H1 (cell line): ENCODE measurements around the gene LYPD3. TPM values are rescaled to one million over a fixed set of nuclear protein-coding genes. Genes with fewer than 3 reads are reported as not detected.

Source experiments
- CBX8 ChIP-seq: fragments of 300-800, 300-1000 bp; sonication (generic); IDR thresholded peaks from 2 replicates; pipeline ENCODE4 v1.7.1; 2016; ENCODE audit warnings: low read depth, low read length, borderline replicate concordance
- CREB1 ChIP-seq: IDR thresholded peaks from 2 replicates; pipeline ENCODE4 v1.6.1; 2012; ENCODE audit warnings: inconsistent platforms
- CTCF ChIP-seq, 3 experiments: IDR thresholded peaks; 1 replicate in 2 of 3; 2 replicates in 1 of 3; pipeline versions ENCODE4 v1.5.1 to v1.6.1; 2011; ENCODE audit warnings: low read length in 3 of 3, mild to moderate bottlenecking in 3 of 3, inconsistent platforms in 2 of 3, low read depth in 1 of 3, moderate library complexity in 1 of 3; ENCODE audit not compliant: insufficient read depth in 1 of 3; ENCODE audit errors: control extremely low read depth in 1 of 3
- E2F6 ChIP-seq: IDR thresholded peaks from 2 replicates; pipeline ENCODE4 v1.6.1; 2012; ENCODE audit warnings: inconsistent platforms
- EZH2 ChIP-seq: fragments of 200-600 bp; sonication (generic); IDR thresholded peaks from 2 replicates; pipeline ENCODE4 v1.7.1; 2012; ENCODE audit warnings: low read depth, mild to moderate bottlenecking, moderate library complexity, low read length, inconsistent platforms; ENCODE audit not compliant: severe bottlenecking
- JUN ChIP-seq: IDR thresholded peaks from 2 replicates; pipeline ENCODE4 v1.6.1; 2011; ENCODE audit warnings: low read depth, mild to moderate bottlenecking, improper control_type of control experiment, low read length
- NRF1 ChIP-seq: IDR thresholded peaks from 2 replicates; pipeline ENCODE4 v1.6.1; 2011; ENCODE audit warnings: mild to moderate bottlenecking, low read depth, low read length, improper control_type of control experiment
- POLR2A ChIP-seq, 2 experiments: IDR thresholded peaks; 1 replicate in 1 of 2; 2 replicates in 1 of 2; pipeline ENCODE4 v1.6.1; 2011; ENCODE audit warnings: low read depth in 2 of 2, low read length in 2 of 2, mild to moderate bottlenecking in 2 of 2; ENCODE audit errors: control extremely low read depth in 1 of 2
- SAP30 ChIP-seq: fragments of 300-600 bp; sonication (generic); IDR thresholded peaks from 2 replicates; pipeline ENCODE4 v1.7.1; 2012; ENCODE audit warnings: low read length, moderate library complexity, mild to moderate bottlenecking, inconsistent platforms; ENCODE audit not compliant: insufficient read depth, insufficient replicate concordance
- SIX5 ChIP-seq: IDR thresholded peaks from 2 replicates; pipeline ENCODE4 v1.6.1; 2011; ENCODE audit warnings: mild to moderate bottlenecking, low read depth, low read length
- polyA plus RNA-seq, 7 experiments: library from polyadenylated mRNA; depleted of rRNA in 3 of 7; stranded (reverse) in 5 of 7; unstranded in 2 of 7; fragments of >200 nt in 5 of 7; fragments of 200-250 nt in 2 of 7; gene quantifications; 1 replicate in 5 of 7; 2 replicates in 1 of 7; 4 replicates in 1 of 7; pipeline versions ENCODE4 v1.2.1 to v1.2.3, GENCODE V29; 2011 to 2013; ENCODE audit warnings: missing spikeins in 2 of 7, mixed read lengths in 2 of 7
- total RNA-seq: library from RNA; stranded (reverse); fragmentation: NEBNext Ultra II Directional; extraction: Animal tissue kit (Norgen Biotek cat#: 25700); gene quantifications from 2 replicates; pipeline ENCODE4 v1.2.1, GENCODE V29; 2021

The LYPD3 gene
- total and polyA plus RNA-seq, 2 of the 8 experiments (the other 6 are each of a cell fraction or from before 2014, with no cell fraction given) = 4.1 to 16.4 TPM

GRCh38 chr19:43433689-43434088 lies 31.7 kb downstream of the LYPD3 start (continued):
- TF ChIP-seq CTCF (IDR thresholded peaks at IDR 0.05; ENCODE audit: control extremely low read depth in 1 of 3, insufficient read depth in 1 of 3, low read depth in 1 of 3, low read length in 3 of 3) (no peak), NRF1 (no peak), SAP30 (no peak), SIX5 (no peak), JUN (no peak), CBX8 (no peak), EZH2 (no peak), CREB1 (no peak), E2F6 (no peak), POLR2A (IDR thresholded peaks at IDR 0.05; ENCODE audit: control extremely low read depth in 1 of 2, low read depth in 2 of 2, low read length in 2 of 2) (no peak)
